Muscle layer of colon (tissue), 2 donors: ENCODE results near the gene GLI3.

Source experiments
- H3K27ac ChIP-seq: one replicate; pipeline ENCODE4 v1.7.0; 2013; ENCODE audit warnings: low read depth, mild to moderate bottlenecking, low read length, moderate library complexity
- H3K27me3 ChIP-seq, 2 donors: one replicate each; pipeline ENCODE4 v1.7.0; 2013; ENCODE audit warnings: low read length in 2 of 2, mild to moderate bottlenecking in 2 of 2; ENCODE audit not compliant: insufficient read depth in 2 of 2, control insufficient read depth in 1 of 2
- H3K36me3 ChIP-seq: one replicate; pipeline ENCODE4 v1.7.0; 2013; ENCODE audit warnings: mild to moderate bottlenecking, low read length; ENCODE audit not compliant: insufficient read depth
- H3K4me1 ChIP-seq: one replicate; pipeline ENCODE4 v1.7.0; 2013; ENCODE audit warnings: mild to moderate bottlenecking, low read length; ENCODE audit not compliant: insufficient read depth
- H3K4me3 ChIP-seq, 2 donors: one replicate each; pipeline ENCODE4 v1.7.0; 2013; ENCODE audit warnings: low read length in 2 of 2, low read depth in 1 of 2, mild to moderate bottlenecking in 1 of 2, moderate library complexity in 1 of 2
- H3K9ac ChIP-seq: one replicate; pipeline ENCODE4 v1.7.0; 2013; ENCODE audit warnings: low read length
- H3K9me3 ChIP-seq: one replicate; pipeline ENCODE4 v1.7.0; 2013; ENCODE audit warnings: mild to moderate bottlenecking, low read length
- donor health status: abdominal sarcoma.
- donor health status: Adenocarcinoma of cecum.

GLI3 gene

GRCh38 chr7:42137431-42137830, 99.6 kb downstream of the GLI3 start:
- Histone ChIP-seq H3K27ac (no peak overlapping the region), H3K4me3 (no peak overlapping the region), H3K36me3 (no peaks in the 10 kb centered on the region), H3K4me1 (peaks cover 43% of the 10 kb centered on the region), H3K9ac (no peak overlapping the region), H3K27me3 (no peaks in the 10 kb centered on the region), H3K9me3 (no peaks in the 10 kb centered on the region)

- H3K27me3 ChIP-seq: no peaks in the 10 kb centered on the region
- H3K36me3 ChIP-seq: no peaks in the 10 kb centered on the region
- no peak overlapping the region for H3K4me3 ChIP-seq
- no peak overlapping the region for H3K9ac ChIP-seq
- no peaks in the 10 kb centered on the region for H3K9me3 ChIP-seq
- H3K4me1 ChIP-seq: peaks cover 43% of the 10 kb centered on the region
- no peak overlapping the region for H3K27ac ChIP-seq
Observed at GRCh38 chr7:42135728-42136127, 101.3 kb downstream of the GLI3 start.

- no peaks in the 10 kb centered on the region for H3K9me3 ChIP-seq
- H3K9ac ChIP-seq: no peak overlapping the region
- H3K27me3 ChIP-seq: no peaks in the 10 kb centered on the region
- H3K36me3 ChIP-seq: no peaks in the 10 kb centered on the region
- peak overlapping the region in 1 of 2 donors; percentile 8 for H3K4me3 ChIP-seq
- H3K27ac ChIP-seq: no peak overlapping the region
- H3K4me1 ChIP-seq: peaks cover 43% of the 10 kb centered on the region
Observed at GRCh38 chr7:42134276-42134876, 102.6 kb downstream of the GLI3 start.

GRCh38 chr7:42133321-42133720, 103.7 kb downstream of the GLI3 start:
- H3K36me3 ChIP-seq: no peaks in the 10 kb centered on the region
- H3K27ac ChIP-seq: no peak overlapping the region
- no peak overlapping the region for H3K9ac ChIP-seq
- H3K27me3 ChIP-seq: no peaks in the 10 kb centered on the region
- H3K4me1 ChIP-seq: peaks cover 36% of the 10 kb centered on the region
- H3K9me3 ChIP-seq: no peaks in the 10 kb centered on the region
- H3K4me3 ChIP-seq: no peak overlapping the region

- H3K9ac ChIP-seq: no peak overlapping the region
Observed at GRCh38 chr7:42128703-42129102, 108.3 kb downstream of the GLI3 start.

GRCh38 chr7:42127232-42127622, 109.8 kb downstream of the GLI3 start:
- no peak overlapping the region for H3K4me3 ChIP-seq
- no peaks in the 10 kb centered on the region for H3K27me3 ChIP-seq
- no peak overlapping the region for H3K9ac ChIP-seq
- no peaks in the 10 kb centered on the region for H3K36me3 ChIP-seq
- H3K9me3 ChIP-seq: no peaks in the 10 kb centered on the region
- no peak overlapping the region for H3K27ac ChIP-seq
- peaks cover 6% of the 10 kb centered on the region for H3K4me1 ChIP-seq

More at GRCh38 chr7:42128703-42129102, 108.3 kb downstream of the GLI3 start:
- peaks cover 14% of the 10 kb centered on the region for H3K4me1 ChIP-seq
- no peak overlapping the region for H3K27ac ChIP-seq
- no peaks in the 10 kb centered on the region for H3K9me3 ChIP-seq
- H3K36me3 ChIP-seq: no peaks in the 10 kb centered on the region
- no peaks in the 10 kb centered on the region for H3K27me3 ChIP-seq
- no peak overlapping the region for H3K4me3 ChIP-seq

GRCh38 chr7:42126475-42127231, 110.4 kb downstream of the GLI3 start:
- Histone ChIP-seq H3K27ac (no peak overlapping the region), H3K9me3 (no peaks in the 10 kb centered on the region), H3K9ac (no peak overlapping the region), H3K4me3 (no peak overlapping the region), H3K27me3 (no peaks in the 10 kb centered on the region), H3K4me1 (peaks cover 6% of the 10 kb centered on the region), H3K36me3 (no peaks in the 10 kb centered on the region)

GRCh38 chr7:42125321-42125720, 111.7 kb downstream of the GLI3 start:
- Histone ChIP-seq H3K27me3 (no peaks in the 10 kb centered on the region), H3K4me3 (no peak overlapping the region), H3K9me3 (no peaks in the 10 kb centered on the region), H3K4me1 (peaks cover 6% of the 10 kb centered on the region), H3K9ac (no peak overlapping the region), H3K36me3 (no peaks in the 10 kb centered on the region), H3K27ac (no peak overlapping the region)

GRCh38 chr7:42123716-42124115, 113.3 kb downstream of the GLI3 start:
- H3K27me3 ChIP-seq: no peaks in the 10 kb centered on the region
- peaks cover 20% of the 10 kb centered on the region for H3K4me1 ChIP-seq
- no peak overlapping the region for H3K27ac ChIP-seq
- no peaks in the 10 kb centered on the region for H3K9me3 ChIP-seq
- H3K4me3 ChIP-seq: no peak overlapping the region
- H3K36me3 ChIP-seq: no peaks in the 10 kb centered on the region
- no peak overlapping the region for H3K9ac ChIP-seq

GRCh38 chr7:42120191-42120590, 116.8 kb downstream of the GLI3 start:
- Histone ChIP-seq H3K27ac (no peak overlapping the region), H3K4me3 (no peak overlapping the region), H3K36me3 (no peaks in the 10 kb centered on the region), H3K9me3 (no peaks in the 10 kb centered on the region), H3K9ac (no peak overlapping the region), H3K4me1 (peaks cover 21% of the 10 kb centered on the region), H3K27me3 (no peaks in the 10 kb centered on the region)

GRCh38 chr7:42117201-42117600, 119.8 kb downstream of the GLI3 start:
- H3K27me3 ChIP-seq: no peaks in the 10 kb centered on the region
- no peaks in the 10 kb centered on the region for H3K36me3 ChIP-seq
- H3K9me3 ChIP-seq: no peaks in the 10 kb centered on the region
- H3K4me3 ChIP-seq: no peak overlapping the region
- H3K9ac ChIP-seq: no peak overlapping the region
- H3K4me1 ChIP-seq: peaks cover 21% of the 10 kb centered on the region
- no peak overlapping the region for H3K27ac ChIP-seq

GRCh38 chr7:42115795-42116194, 121.2 kb downstream of the GLI3 start:
- no peak overlapping the region for H3K4me3 ChIP-seq
- H3K27ac ChIP-seq: no peak overlapping the region
- H3K36me3 ChIP-seq: no peaks in the 10 kb centered on the region
- no peaks in the 10 kb centered on the region for H3K27me3 ChIP-seq
- no peak overlapping the region for H3K9ac ChIP-seq
- H3K9me3 ChIP-seq: no peaks in the 10 kb centered on the region
- H3K4me1 ChIP-seq: peaks cover 33% of the 10 kb centered on the region
